Left lung (tissue), 10 donors: ENCODE measurements around the gene WDR70. TPM values are rescaled to one million over a fixed set of nuclear protein-coding genes. Genes with fewer than 3 reads are reported as not detected.

Experiments used
- ATAC-seq: fragments of 200-7000 bp; cut with Tn5 transposase; one replicate; pipeline ENCODE4 v1.9.1; 2020; ENCODE audit warnings: moderate library complexity
- DNase-seq, 4 donors: peaks; one replicate each; pipeline ENCODE4 v3.0.0-alpha.2; 2013 to 2020
- H3K27ac ChIP-seq, 2 donors: fragments of 200-600 bp; sonication (generic) in 1 of 2; one replicate each; pipeline versions ENCODE4 v1.5.0 to v1.8.0; 2020 to 2021
- H3K27me3 ChIP-seq, 2 donors: fragments of 200-600 bp; sonication (generic) in 1 of 2; one replicate each; pipeline versions ENCODE4 v1.5.0 to v1.8.0; 2020 to 2021
- H3K36me3 ChIP-seq, 2 donors: fragments of 200-600 bp; sonication (generic) in 1 of 2; one replicate each; pipeline versions ENCODE4 v1.5.0 to v1.8.0; 2020 to 2021
- H3K4me1 ChIP-seq, 2 donors: fragments of 200-600 bp; one replicate each; pipeline ENCODE4 v1.8.0; 2021
- H3K4me3 ChIP-seq, 2 donors: fragments of 200-600 bp; sonication (generic) in 1 of 2; one replicate each; pipeline versions ENCODE4 v1.5.0 to v1.8.0; 2020 to 2021; ENCODE audit warnings: mild to moderate bottlenecking in 1 of 2
- H3K9me3 ChIP-seq, 2 donors: fragments of 200-600 bp; sonication (generic) in 1 of 2; one replicate each; pipeline versions ENCODE4 v1.5.0 to v1.8.0; 2020 to 2021
- CTCF ChIP-seq, 2 donors: fragments of 200-600 bp; sonication (generic) in 1 of 2; IDR thresholded peaks; one replicate each; pipeline versions ENCODE4 v1.5.0 to v1.8.0; 2021; ENCODE audit warnings: antibody characterized with exemption in 2 of 2
- intact Hi-C, 2 donors: fragments of 100-400 bp; cut with DNase I; formaldehyde crosslinking; loops; one replicate each; pipeline versions ENCODE4 v1.11.2 to v1.14.2; 2022
- polyA plus RNA-seq, 6 donors: library from polyadenylated mRNA; unstranded; fragments of 120-200 nt; gene quantifications; one replicate each; pipeline ENCODE4 v1.2.1, GENCODE V29; 2013; ENCODE audit not compliant: insufficient read length in 6 of 6
- total RNA-seq, 2 donors: library from RNA; stranded (reverse); fragmentation: NEBNext Ultra II Directional; extraction: Animal tissue kit (Norgen Biotek cat#: 25700); gene quantifications; one replicate each; pipeline ENCODE4 v1.2.1, GENCODE V29; 2021
- donor health status: DM: no; HTN: yes; CAD: no.
- donor health status: DM: no; HTN: no; CAD: no.

WDR70 gene
- total and polyA plus RNA-seq, 8 donors, result 21.9 to 59.2 (median 47.5) TPM

GRCh38 chr5:37721447-37721871 is 342.3 kb downstream of the WDR70 start:
- Histone ChIP-seq H3K4me1 (peaks cover 14 to 17% of the 10 kb centered on the region in 2 donors), H3K4me3 (no peak overlapping the region), H3K36me3 (peaks cover 0 to 14% of the 10 kb centered on the region in 2 donors), H3K9me3 (no peaks in the 10 kb centered on the region), H3K27ac (peak overlapping the region in 1 of 2 donors; percentile 37), H3K27me3 (no peaks in the 10 kb centered on the region)
- DNase-seq, result no peak
- intact Hi-C loops, result no loop called here
- TF ChIP-seq CTCF (IDR thresholded peaks at IDR 0.05), result no peak
- no peak for ATAC-seq

GRCh38 chr5:37722236-37723161 is 343.4 kb downstream of the WDR70 start:
- Histone ChIP-seq H3K4me3 (no peak overlapping the region), H3K9me3 (no peaks in the 10 kb centered on the region), H3K36me3 (peaks cover 0 to 23% of the 10 kb centered on the region in 2 donors), H3K27ac (no peak overlapping the region), H3K4me1 (peaks cover 7 to 12% of the 10 kb centered on the region in 2 donors), H3K27me3 (no peaks in the 10 kb centered on the region)
- TF ChIP-seq CTCF (IDR thresholded peaks at IDR 0.05), result no peak
- intact Hi-C loops, result no loop called here
- no peak for DNase-seq
- ATAC-seq, result peak; percentile 76

GRCh38 chr5:37723162-37723961 is 344.2 kb downstream of the WDR70 start:
- no peak for ATAC-seq
- no peak for DNase-seq
- Histone ChIP-seq H3K27me3 (no peaks in the 10 kb centered on the region), H3K9me3 (no peaks in the 10 kb centered on the region), H3K36me3 (peaks cover 0 to 32% of the 10 kb centered on the region in 2 donors), H3K27ac (no peak overlapping the region), H3K4me3 (no peak overlapping the region), H3K4me1 (peaks cover 0 to 7% of the 10 kb centered on the region in 2 donors)
- intact Hi-C loops, result no loop called here
- no peak for TF ChIP-seq CTCF (IDR thresholded peaks at IDR 0.05)

GRCh38 chr5:37724395-37725125 is 345.4 kb downstream of the WDR70 start:
- Histone ChIP-seq H3K4me1 (peaks cover 0 to 7% of the 10 kb centered on the region in 2 donors), H3K4me3 (no peak overlapping the region), H3K36me3 (peaks cover 0 to 42% of the 10 kb centered on the region in 2 donors), H3K9me3 (no peaks in the 10 kb centered on the region), H3K27me3 (no peaks in the 10 kb centered on the region), H3K27ac (no peak overlapping the region)
- ATAC-seq (no peak), DNase-seq (no peak)
- intact Hi-C loops, result no loop called here
- TF ChIP-seq CTCF (IDR thresholded peaks at IDR 0.05), result no peak
